Hematopoietic multipotent progenitor cell treated with erythropoietin and hydrocortisone succinate and interleukin-3 and kit ligand, for 17 days (in vitro differentiated cells): Measurements from ENCODE around the gene INMT.

Experiments
- DNase-seq: peaks from one replicate; pipeline ENCODE4 v3.0.0-alpha.2; 2015; ENCODE audit warnings: low spot score

The INMT gene

GRCh38 chr7:30788640-30789333 is 36.9 kb downstream of the INMT start:
- DNase-seq: no peak

DNA sequence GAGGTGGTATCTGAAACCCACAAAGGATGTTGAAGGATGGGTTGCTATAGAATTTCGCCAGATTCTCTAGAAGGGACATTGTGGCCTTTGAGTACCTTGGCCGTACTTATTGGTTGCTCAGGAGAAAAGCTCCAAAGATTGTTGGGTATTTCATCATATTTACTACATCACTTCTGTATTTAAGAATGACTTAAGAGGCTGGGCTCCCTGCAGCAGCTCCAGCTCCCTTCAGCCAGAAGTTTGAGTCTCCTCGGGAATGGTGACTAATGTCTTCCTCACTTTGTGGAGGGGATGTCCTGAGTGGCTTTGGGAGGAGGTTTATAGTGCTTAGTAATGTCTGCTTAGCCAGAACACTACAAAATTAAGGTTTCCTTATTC is 37.4 kb downstream of the INMT start:
- no peak for DNase-seq

DNA sequence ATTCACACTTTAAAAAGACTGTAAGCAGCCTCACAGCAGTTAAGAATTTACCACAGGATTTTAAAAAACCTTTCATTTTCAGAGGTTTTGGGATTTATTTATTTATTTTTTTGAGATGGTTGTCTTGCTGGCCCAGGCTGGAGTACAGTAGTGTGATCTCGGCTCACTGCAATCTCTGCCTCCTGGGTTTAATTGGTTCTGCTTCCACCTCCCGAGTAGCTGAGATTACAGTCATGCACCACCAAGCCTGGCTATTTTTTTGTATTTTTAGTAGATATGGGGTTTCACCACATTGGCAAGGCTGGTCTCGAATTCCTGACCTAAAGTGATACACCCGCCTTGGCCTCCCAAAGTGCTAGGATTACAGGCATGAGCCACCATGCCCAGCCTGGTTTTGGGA is 38.4 kb downstream of the INMT start:
- no peak for DNase-seq

DNA sequence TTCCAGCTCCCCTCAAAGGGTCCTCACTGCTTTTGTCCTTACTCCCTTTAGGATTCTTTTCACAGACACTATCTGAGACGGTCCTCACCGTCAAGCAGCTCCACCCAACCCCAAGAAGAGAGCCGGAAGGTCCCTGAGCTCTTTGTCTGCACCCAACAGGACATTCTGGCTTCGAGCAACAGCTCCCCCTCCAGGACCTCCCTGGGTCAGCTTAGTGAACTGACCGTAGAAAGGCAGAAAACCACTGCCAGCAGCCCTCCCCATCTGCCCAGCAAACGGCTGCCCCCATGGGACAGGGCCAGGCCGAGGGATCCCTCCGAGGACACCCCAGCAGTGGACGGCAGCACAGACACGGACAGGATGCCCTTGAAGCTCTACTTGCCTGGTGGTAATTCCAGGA is 39.2 kb downstream of the INMT start:
- no peak for DNase-seq

- no peak for DNase-seq
These were observed 43.4 kb downstream of the INMT start for GRCh38 chr7:30795161-30795948.

- no peak for DNase-seq
These were observed 44.4 kb downstream of the INMT start for GRCh38 chr7:30796105-30796869.

GRCh38 chr7:30797176-30798040 is 45.5 kb downstream of the INMT start:
- DNase-seq: no peak

DNA sequence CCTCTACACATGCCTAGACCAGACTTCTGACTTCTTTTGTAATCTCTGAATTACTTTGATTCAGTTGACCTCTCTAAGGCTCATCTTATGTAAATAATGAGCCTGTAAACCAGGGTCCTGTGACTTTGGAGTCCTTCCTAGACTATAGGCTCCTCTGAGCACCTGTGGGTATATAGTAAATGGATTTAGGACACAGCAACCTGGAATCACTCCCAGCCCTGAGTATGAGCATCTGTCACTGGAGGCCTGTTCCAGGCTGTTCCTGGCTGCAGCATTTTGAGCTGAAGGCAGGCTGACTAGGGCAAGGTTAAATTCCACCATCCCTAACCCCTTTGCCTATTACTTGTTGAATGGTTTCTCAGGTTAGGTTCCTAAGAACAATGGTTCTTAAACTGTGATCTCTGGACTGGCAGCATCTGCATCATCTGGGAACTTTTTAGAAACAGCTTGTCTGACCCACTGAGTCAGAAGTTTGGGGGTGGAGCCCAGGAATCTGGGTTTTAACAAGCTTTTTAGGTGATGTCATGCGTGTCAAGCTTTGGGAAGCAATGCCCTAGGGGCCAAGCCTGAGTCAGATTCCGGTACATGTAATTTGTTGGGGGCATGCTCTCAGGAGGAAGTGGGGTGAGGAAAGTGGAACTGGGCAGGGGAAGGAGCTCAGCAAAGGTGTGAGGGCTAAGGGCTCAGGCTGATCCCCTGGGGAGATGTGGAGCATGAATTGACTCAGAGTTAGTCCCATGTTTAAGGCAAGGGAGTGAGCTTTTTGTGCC is 47.5 kb downstream of the INMT start:
- no peak for DNase-seq

- no peak for DNase-seq
These were observed 48.2 kb downstream of the INMT start for GRCh38 chr7:30799976-30800661.

DNA sequence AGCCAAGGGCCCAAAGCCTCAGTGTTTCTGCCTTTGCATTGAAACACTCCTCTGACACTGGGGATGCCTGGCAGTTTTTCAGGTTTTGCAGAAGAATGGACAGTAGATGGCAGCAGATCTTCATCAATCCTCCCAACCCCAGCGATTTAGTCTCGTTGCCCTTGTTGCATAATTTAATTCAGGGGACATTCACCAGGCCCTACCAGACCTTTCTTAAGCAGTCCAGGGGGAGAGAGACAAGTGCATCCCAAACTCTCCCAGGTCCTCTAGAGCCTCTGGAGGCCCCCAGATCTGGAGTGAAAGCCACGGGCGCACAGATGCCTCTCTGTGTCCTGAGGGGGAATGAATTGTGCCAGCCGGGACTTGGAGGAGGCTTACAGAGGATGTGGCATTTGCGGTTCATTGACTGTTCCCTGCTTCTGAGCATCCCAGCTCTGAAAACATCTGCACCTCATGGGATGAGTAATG is 48.9 kb downstream of the INMT start:
- DNase-seq: peak; percentile 75

DNA sequence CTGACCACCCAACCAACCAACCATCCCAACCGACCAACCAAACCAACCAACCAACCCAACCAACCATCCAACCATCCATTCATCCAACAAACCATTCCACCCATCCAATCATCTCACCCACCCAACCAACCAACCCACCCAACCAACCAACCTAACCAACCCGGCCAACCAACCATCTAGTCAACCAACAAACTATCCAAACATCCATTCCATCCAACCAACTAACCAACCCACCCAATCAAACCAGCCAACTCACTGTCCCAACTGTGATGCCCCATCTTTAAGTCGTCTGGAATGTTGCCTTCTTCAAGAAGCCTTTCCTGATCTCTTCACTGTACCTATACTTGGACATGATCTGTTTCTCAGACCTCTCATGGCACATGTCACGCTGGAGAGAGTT is 50.9 kb downstream of the INMT start:
- DNase-seq: no peak

DNA sequence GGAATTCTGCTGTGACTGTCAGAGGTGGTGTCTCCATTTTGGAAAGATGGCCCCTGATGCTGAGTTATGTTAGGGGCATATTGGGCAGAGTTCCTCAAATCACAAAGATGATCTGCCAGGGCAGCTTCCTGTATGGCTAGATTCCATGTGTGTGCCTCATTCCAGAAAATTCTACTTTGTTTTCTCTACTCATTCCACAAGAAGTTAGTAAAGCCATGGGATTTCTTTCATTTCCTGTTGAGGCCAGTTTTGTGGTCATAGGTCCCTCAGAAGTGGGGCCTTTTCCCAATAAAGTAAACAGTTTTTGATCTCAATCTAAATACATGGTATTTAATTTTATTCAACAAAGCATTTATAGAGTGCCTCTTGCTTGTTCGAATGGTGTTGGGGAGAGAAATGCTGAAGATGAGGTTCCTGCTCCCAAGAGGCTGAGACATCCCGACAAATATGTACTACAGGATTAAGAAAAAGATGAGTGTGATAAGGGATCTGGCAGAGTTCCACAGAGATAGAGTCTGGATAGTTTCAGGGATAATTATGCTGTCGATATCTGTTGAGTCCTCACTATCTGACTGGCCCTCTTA is 52.2 kb downstream of the INMT start:
- no peak for DNase-seq

- no peak for DNase-seq
These were observed 53.3 kb downstream of the INMT start for GRCh38 chr7:30805081-30805691.

GRCh38 chr7:30805931-30806330 is 54.0 kb downstream of the INMT start:
- no peak for DNase-seq
